ENCODE data around the gene CASKIN1. TPM values are rescaled to one million over a fixed set of nuclear protein-coding genes. Genes with fewer than 3 reads are reported as not detected.

The CASKIN1 gene
- total RNA-seq, 4 donors from 2014 or later: 0.13 to 1.2 (median 0.40) TPM

- peak within 1 kb of the TSS; percentile 79 to 97 (median 87) for H3K27ac ChIP-seq
- TF ChIP-seq POLR2A (IDR thresholded peaks at IDR 0.05): peak in 1 of 2 donors; percentile 46
- TF ChIP-seq, protein P1, sequence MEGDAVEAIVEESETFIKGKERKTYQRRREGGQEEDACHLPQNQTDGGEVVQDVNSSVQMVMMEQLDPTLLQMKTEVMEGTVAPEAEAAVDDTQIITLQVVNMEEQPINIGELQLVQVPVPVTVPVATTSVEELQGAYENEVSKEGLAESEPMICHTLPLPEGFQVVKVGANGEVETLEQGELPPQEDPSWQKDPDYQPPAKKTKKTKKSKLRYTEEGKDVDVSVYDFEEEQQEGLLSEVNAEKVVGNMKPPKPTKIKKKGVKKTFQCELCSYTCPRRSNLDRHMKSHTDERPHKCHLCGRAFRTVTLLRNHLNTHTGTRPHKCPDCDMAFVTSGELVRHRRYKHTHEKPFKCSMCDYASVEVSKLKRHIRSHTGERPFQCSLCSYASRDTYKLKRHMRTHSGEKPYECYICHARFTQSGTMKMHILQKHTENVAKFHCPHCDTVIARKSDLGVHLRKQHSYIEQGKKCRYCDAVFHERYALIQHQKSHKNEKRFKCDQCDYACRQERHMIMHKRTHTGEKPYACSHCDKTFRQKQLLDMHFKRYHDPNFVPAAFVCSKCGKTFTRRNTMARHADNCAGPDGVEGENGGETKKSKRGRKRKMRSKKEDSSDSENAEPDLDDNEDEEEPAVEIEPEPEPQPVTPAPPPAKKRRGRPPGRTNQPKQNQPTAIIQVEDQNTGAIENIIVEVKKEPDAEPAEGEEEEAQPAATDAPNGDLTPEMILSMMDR (IDR thresholded peaks at IDR 0.05): no peak
- peak; percentile 97 to 98 for DNase-seq
- H3K9me3 ChIP-seq: no peaks in the 10 kb centered on the region
- no peaks in the 10 kb centered on the region for H3K36me3 ChIP-seq
- peak within 1 kb of the TSS in 1 of 3 donors; percentile 43 for H3K4me3 ChIP-seq (replicated peaks in 1 of 3)
- intact Hi-C loops (cut with DNase I): no loop called here
- no peaks in the 10 kb centered on the region for H3K27me3 ChIP-seq
- 0 to 3% methylated on average over 2 to 16 of the region's 55 CpGs for WGBS, 2 donors
- peaks cover 29 to 45% of the 10 kb centered on the region in 2 donors for H3K4me1 ChIP-seq
These were observed 48.3 kb downstream of the CASKIN1 start, which contains the start of gene RAB26 for GRCh38 chr16:2147981-2148671. Gene RAB26, plus strand, starts transcription at chr16:2148625. Its CDS starts 159 bp downstream, at chr16:2148784.

GRCh38 chr16:2147378-2147777, 49.0 kb downstream of the CASKIN1 start:
- DNase-seq: peak; percentile 89 to 90
- Histone ChIP-seq H3K9me3 (no peaks in the 10 kb centered on the region), H3K4me1 (peaks cover 22 to 38% of the 10 kb centered on the region in 2 donors), H3K27me3 (no peaks in the 10 kb centered on the region), H3K4me3 (replicated peaks in 1 of 3) (no peak overlapping the region), H3K36me3 (no peaks in the 10 kb centered on the region), H3K27ac (peak overlapping the region; percentile 79 to 97 (median 87))
- TF ChIP-seq POLR2A (IDR thresholded peaks at IDR 0.05): no peak
- intact Hi-C loops (cut with DNase I): no loop called here
- WGBS, 2 donors: 29 to 33% methylated on average over 1 to 6 of the region's 6 CpGs

DNA sequence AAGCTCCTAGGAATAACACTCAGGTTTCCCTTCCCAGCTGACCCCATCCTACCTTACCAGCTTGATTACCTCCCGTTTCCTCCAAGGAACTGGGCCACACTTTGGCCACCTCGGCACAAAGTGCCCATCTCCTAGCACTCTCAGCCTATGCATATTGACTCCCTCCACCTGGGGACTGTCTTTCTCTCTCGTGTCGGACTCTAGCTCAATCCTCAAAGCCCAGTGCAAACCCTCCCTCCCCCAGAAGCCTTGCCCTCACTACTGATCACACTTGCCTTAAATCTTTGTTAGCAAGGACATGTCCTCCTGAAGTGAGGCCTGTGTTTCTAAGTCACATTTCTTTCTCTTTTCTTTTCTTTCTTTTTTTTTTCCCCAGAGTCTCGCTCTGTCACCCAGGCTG, 50.6 kb downstream of the CASKIN1 start:
- peaks cover 22 to 32% of the 10 kb centered on the region in 2 donors for H3K4me1 ChIP-seq
- no peaks in the 10 kb centered on the region for H3K27me3 ChIP-seq
- no peak overlapping the region for H3K4me3 ChIP-seq (replicated peaks in 1 of 3)
- no peak overlapping the region for H3K27ac ChIP-seq
- WGBS, 2 donors: 91% methylated on average over 5 of the region's 5 CpGs
- no peaks in the 10 kb centered on the region for H3K9me3 ChIP-seq
- no peak for DNase-seq
- H3K36me3 ChIP-seq: no peaks in the 10 kb centered on the region
- intact Hi-C loops (cut with DNase I): no loop called here
- TF ChIP-seq POLR2A (IDR thresholded peaks at IDR 0.05): no peak
- TF ChIP-seq, protein P1 (IDR thresholded peaks at IDR 0.05): no peak

- peaks cover 20 to 25% of the 10 kb centered on the region in 2 donors for H3K4me1 ChIP-seq
- intact Hi-C loops (cut with DNase I): no loop called here
- H3K4me3 ChIP-seq (replicated peaks in 1 of 3): no peak overlapping the region
- no peaks in the 10 kb centered on the region for H3K36me3 ChIP-seq
- TF ChIP-seq POLR2A (IDR thresholded peaks at IDR 0.05): no peak
- TF ChIP-seq, protein P1 (IDR thresholded peaks at IDR 0.05): no peak
- no peak for DNase-seq
- WGBS, 2 donors: 74 to 83% methylated on average over 10 of the region's 17 CpGs
- no peaks in the 10 kb centered on the region for H3K9me3 ChIP-seq
- no peak overlapping the region for H3K27ac ChIP-seq
- H3K27me3 ChIP-seq: no peaks in the 10 kb centered on the region
These were observed 52.4 kb downstream of the CASKIN1 start for GRCh38 chr16:2143878-2144485.

GRCh38 chr16:2142942-2143877, 53.2 kb downstream of the CASKIN1 start:
- Histone ChIP-seq H3K4me3 (replicated peaks in 1 of 3) (no peak overlapping the region), H3K4me1 (peaks cover 17 to 20% of the 10 kb centered on the region in 2 donors), H3K9me3 (no peaks in the 10 kb centered on the region), H3K27ac (no peak overlapping the region), H3K36me3 (no peaks in the 10 kb centered on the region), H3K27me3 (no peaks in the 10 kb centered on the region)
- DNase-seq: no peak
- no peak for TF ChIP-seq POLR2A (IDR thresholded peaks at IDR 0.05)
- TF ChIP-seq, protein P1 (IDR thresholded peaks at IDR 0.05): no peak
- intact Hi-C loops (cut with DNase I): no loop called here
- 79 to 83% methylated on average over 18 to 27 of the region's 31 CpGs for WGBS, 2 donors
